Right ventricle myocardium superior (tissue), 1 donor: ENCODE measurements around the gene LIPG. TPM values are rescaled to one million over a fixed set of nuclear protein-coding genes. Genes with fewer than 3 reads are reported as not detected.
"Not testable (repeated sequence)": the region's sequence is repeated elsewhere in the genome, so short reads cannot be mapped to it uniquely, and the experiment has no call there.

Source experiments
- ATAC-seq: fragments of 200-7000 bp; cut with Tn5 transposase; one replicate; pipeline ENCODE4 v1.9.1; 2020; ENCODE audit warnings: mild to moderate bottlenecking; ENCODE audit not compliant: poor library complexity
- DNase-seq: peaks from one replicate; pipeline ENCODE4 v3.0.0-alpha.2; 2020
- intact Hi-C: fragments of 100-400 bp; cut with DNase I; formaldehyde crosslinking; loops from one replicate; pipeline ENCODE4 v1.11.2; 2022
- total RNA-seq: library from RNA; stranded (reverse); fragmentation: NEBNext Ultra II Directional; extraction: Animal tissue kit (Norgen Biotek cat#: 25700); gene quantifications from one replicate; pipeline ENCODE4 v1.2.1, GENCODE V29; 2021
- donor health status: DM: no; HTN: yes; CAD: no; lungs with severe emphysema.

Gene LIPG
- total RNA-seq, 1 donor from 2014 or later, result 0.19 TPM

GRCh38 chr18:49537232-49537896, 24.5 kb upstream of the LIPG start:
- ATAC-seq (no peak), DNase-seq (no peak)
- intact Hi-C loops, result no loop called here

GRCh38 chr18:49544362-49544761, 17.5 kb upstream of the LIPG start:
- intact Hi-C loops, result no loop called here
- ATAC-seq, result no peak
- DNase-seq, result no peak

GRCh38 chr18:49546278-49546677, 15.6 kb upstream of the LIPG start:
- no peak for DNase-seq
- no peak for ATAC-seq
- intact Hi-C loops, result no loop called here

- ATAC-seq (no peak), DNase-seq (no peak)
- intact Hi-C loops, result no loop called here
Observed at GRCh38 chr18:49546719-49547273, 15.1 kb upstream of the LIPG start.

GRCh38 chr18:49547701-49548100, 14.2 kb upstream of the LIPG start:
- DNase-seq (no peak), ATAC-seq (no peak)
- intact Hi-C loops, result no loop called here

GRCh38 chr18:49548229-49548636, 13.6 kb upstream of the LIPG start:
- no peak for DNase-seq
- ATAC-seq, result no peak
- intact Hi-C loops, result no loop called here

GRCh38 chr18:49550621-49551339, 11.1 kb upstream of the LIPG start:
- ATAC-seq (no peak), DNase-seq (no peak)
- intact Hi-C loops, result no loop called here

GRCh38 chr18:49553003-49553402, 8.9 kb upstream of the LIPG start:
- no peak for ATAC-seq
- intact Hi-C loops, result no loop called here

GRCh38 chr18:49555641-49556040, 6.2 kb upstream of the LIPG start:
- DNase-seq, result no peak
- intact Hi-C loops, result no loop called here
- ATAC-seq, result no peak

More at GRCh38 chr18:49553003-49553402, 8.9 kb upstream of the LIPG start:
- no peak for DNase-seq

GRCh38 chr18:49558356-49558755, 3.5 kb upstream of the LIPG start:
- ATAC-seq (no peak), DNase-seq (no peak)
- intact Hi-C loops, result no loop called here

- ATAC-seq, DNase-seq, intact Hi-C loops: not testable (repeated sequence)
Observed at GRCh38 chr18:49559326-49559931, 2.4 kb upstream of the LIPG start.

GRCh38 chr18:49560277-49560623, 1.6 kb upstream of the LIPG start:
- ATAC-seq (no peak), DNase-seq (no peak)
- intact Hi-C loops, result loop anchor here (5.0 to 10.0 kb wide), 2 partner anchors 235 to 297 kb away; no protein-coding TSS in a partner anchor

GRCh38 chr18:49560624-49561288, 1.1 kb upstream of the LIPG start:
- peak; percentile 30 for ATAC-seq
- intact Hi-C loops, result loop anchor here (5.0 to 10.0 kb wide), 2 partner anchors 234 to 297 kb away; no protein-coding TSS in a partner anchor
- DNase-seq, result no peak

- intact Hi-C loops, result loop anchor here (5.0 to 10.0 kb wide), 2 partner anchors 232 to 295 kb away; no protein-coding TSS in a partner anchor
- ATAC-seq (peak; percentile 53), DNase-seq (no peak)
Observed at GRCh38 chr18:49562481-49563129, 748 bp downstream of the LIPG start.

- no peak for ATAC-seq
- no peak for DNase-seq
- intact Hi-C loops, result loop anchor here (5.0 to 10.0 kb wide), 2 partner anchors 232 to 294 kb away; no protein-coding TSS in a partner anchor
Observed at GRCh38 chr18:49563130-49563540, 1.3 kb downstream of the LIPG start.

GRCh38 chr18:49563701-49564517, 2.1 kb downstream of the LIPG start:
- DNase-seq (no peak), ATAC-seq (no peak)
- intact Hi-C loops, result loop anchor here (5.0 to 10.0 kb wide), 2 partner anchors 231 to 293 kb away; no protein-coding TSS in a partner anchor

GRCh38 chr18:49564518-49564834, 2.6 kb downstream of the LIPG start:
- intact Hi-C loops, result loop anchor here (5.0 to 10.0 kb wide), 2 partner anchors 230 to 293 kb away; no protein-coding TSS in a partner anchor

More at GRCh38 chr18:49564518-49564834, 2.6 kb downstream of the LIPG start:
- ATAC-seq (no peak), DNase-seq (no peak)
